Colonic mucosa (tissue), 4 donors: Measurements from ENCODE around the gene ZNF326. TPM values are rescaled to one million over a fixed set of nuclear protein-coding genes. Genes with fewer than 3 reads are reported as not detected.
"Not testable (repeated sequence)": the region's sequence is repeated elsewhere in the genome, so short reads cannot be mapped to it uniquely, and the experiment has no call there.

Experiments used
- DNase-seq: peaks from one replicate; pipeline ENCODE4 v3.0.0-alpha.2; 2020
- H3K27ac ChIP-seq: fragments of 200-600 bp; one replicate; pipeline ENCODE4 v1.8.0; 2021
- H3K27me3 ChIP-seq: fragments of 200-600 bp; one replicate; pipeline ENCODE4 v1.8.0; 2021
- H3K36me3 ChIP-seq: fragments of 200-600 bp; one replicate; pipeline ENCODE4 v1.8.0; 2021
- H3K4me1 ChIP-seq: fragments of 200-600 bp; one replicate; pipeline ENCODE4 v1.8.0; 2021; ENCODE audit warnings: mild to moderate bottlenecking
- H3K4me3 ChIP-seq: fragments of 200-600 bp; one replicate; pipeline ENCODE4 v1.8.0; 2021
- H3K9ac ChIP-seq, 2 donors: one replicate each; pipeline ENCODE4 v1.7.0; 2013; ENCODE audit warnings: control low read depth in 2 of 2, low read depth in 2 of 2, low read length in 2 of 2
- H3K9me3 ChIP-seq: fragments of 200-600 bp; one replicate; pipeline ENCODE4 v1.8.0; 2021
- intact Hi-C: fragments of 100-400 bp; cut with DNase I; formaldehyde crosslinking; loops from one replicate; pipeline ENCODE4 v1.14.1; 2022
- total RNA-seq, 2 donors: library from RNA; stranded (reverse); fragmentation: NEBNext Ultra II Directional in 1 of 2; extraction: Animal tissue kit (Norgen Biotek cat#: 25700) in 1 of 2; gene quantifications; one replicate each; pipeline ENCODE4 v1.2.1, GENCODE V29; 2021
- TF ChIP-seq, protein P1 (sequence below): fragments of 200-600 bp; IDR thresholded peaks from one replicate; pipeline ENCODE4 v1.8.0; 2022; ENCODE audit warnings: antibody characterized with exemption, mild to moderate bottlenecking
- donor health status: healthy.
- donor health status: DM: no; HTN: no; CAD: no.
- donor health status: DM: no; HTN: no; CAD: no.

ZNF326 gene
- total RNA-seq, 2 donors from 2014 or later = 24.6 TPM

DNA sequence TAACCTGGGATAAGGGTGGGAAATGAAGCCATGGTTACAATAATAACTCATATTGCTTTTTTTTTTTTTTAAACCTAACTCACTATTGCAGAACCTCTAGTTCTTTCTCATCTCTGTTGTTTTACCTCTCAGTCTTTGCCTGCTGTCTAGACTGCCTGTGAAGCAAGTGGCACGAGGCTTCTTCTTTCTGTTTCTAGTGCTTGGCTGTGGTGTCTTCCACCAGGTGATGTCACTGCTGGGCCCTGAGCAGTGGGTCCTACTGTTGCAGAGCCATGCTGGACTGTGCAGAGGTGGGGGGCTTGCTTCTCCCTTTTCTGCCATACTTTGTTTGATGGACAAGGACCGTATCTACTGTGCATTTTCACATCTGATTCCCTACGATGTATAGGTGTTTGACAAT is 51.7 kb downstream of the ZNF326 start:
- no peaks in the 10 kb centered on the region for H3K4me1 ChIP-seq
- TF ChIP-seq, protein P1, sequence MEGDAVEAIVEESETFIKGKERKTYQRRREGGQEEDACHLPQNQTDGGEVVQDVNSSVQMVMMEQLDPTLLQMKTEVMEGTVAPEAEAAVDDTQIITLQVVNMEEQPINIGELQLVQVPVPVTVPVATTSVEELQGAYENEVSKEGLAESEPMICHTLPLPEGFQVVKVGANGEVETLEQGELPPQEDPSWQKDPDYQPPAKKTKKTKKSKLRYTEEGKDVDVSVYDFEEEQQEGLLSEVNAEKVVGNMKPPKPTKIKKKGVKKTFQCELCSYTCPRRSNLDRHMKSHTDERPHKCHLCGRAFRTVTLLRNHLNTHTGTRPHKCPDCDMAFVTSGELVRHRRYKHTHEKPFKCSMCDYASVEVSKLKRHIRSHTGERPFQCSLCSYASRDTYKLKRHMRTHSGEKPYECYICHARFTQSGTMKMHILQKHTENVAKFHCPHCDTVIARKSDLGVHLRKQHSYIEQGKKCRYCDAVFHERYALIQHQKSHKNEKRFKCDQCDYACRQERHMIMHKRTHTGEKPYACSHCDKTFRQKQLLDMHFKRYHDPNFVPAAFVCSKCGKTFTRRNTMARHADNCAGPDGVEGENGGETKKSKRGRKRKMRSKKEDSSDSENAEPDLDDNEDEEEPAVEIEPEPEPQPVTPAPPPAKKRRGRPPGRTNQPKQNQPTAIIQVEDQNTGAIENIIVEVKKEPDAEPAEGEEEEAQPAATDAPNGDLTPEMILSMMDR = no peak
- no peaks in the 10 kb centered on the region for H3K36me3 ChIP-seq
- H3K9me3 ChIP-seq = no peaks in the 10 kb centered on the region
- no peak overlapping the region for H3K9ac ChIP-seq
- H3K4me3 ChIP-seq = no peak overlapping the region
- intact Hi-C loops = no loop called here
- H3K27ac ChIP-seq = no peak overlapping the region
- H3K27me3 ChIP-seq = no peaks in the 10 kb centered on the region
- no peak for DNase-seq

GRCh38 chr1:90048043-90048442 is 53.1 kb downstream of the ZNF326 start:
- Histone ChIP-seq H3K9ac (no peak overlapping the region), H3K9me3 (no peaks in the 10 kb centered on the region), H3K27me3 (no peaks in the 10 kb centered on the region), H3K36me3 (no peaks in the 10 kb centered on the region), H3K4me1 (no peaks in the 10 kb centered on the region), H3K4me3 (no peak overlapping the region), H3K27ac (no peak overlapping the region)
- no peak for DNase-seq
- TF ChIP-seq, protein P1 = no peak
- intact Hi-C loops = no loop called here

DNA sequence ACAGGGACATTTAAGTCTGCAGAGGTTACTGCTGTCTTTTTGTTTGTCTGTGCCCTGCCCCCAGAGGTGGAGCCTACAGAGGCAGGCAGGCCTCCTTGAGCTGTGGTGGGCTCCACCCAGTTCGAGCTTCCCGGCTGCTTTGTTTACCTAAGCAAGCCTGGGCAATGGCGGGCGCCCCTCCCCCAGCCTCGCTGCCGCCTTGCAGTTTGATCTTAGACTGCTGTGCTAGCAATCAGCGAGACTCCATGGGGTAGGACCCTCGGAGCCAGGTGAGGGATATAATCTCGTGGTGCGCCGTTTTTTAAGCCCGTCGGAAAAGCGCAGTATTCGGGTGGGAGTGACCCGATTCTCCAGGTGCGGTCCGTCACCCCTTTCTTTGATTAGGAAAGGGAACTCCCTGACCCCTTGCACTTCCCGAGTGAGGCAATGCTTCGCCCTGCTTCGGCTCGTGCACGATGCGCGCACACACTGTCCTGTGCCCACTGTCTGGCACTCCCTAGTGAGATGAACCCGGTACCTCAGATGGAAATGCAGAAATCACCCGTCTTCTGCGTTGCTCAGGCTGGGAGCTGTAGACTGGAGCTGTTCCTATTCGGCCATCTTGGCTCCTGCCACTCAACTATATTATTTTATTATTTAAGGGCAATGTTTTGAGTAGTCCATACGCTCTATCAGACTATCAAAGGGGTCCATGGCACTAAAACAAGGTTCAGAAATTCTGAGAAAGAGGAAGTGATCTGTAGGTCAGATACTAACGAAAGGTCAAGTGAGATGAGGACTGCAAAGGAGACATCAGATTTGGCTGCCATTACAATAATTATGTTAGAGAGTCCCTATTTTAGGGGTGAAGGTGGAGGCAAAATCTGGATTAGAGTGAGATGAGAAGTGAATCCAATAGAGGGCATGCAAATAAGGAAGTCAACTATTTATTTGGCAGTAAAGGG is 68.1 kb downstream of the ZNF326 start:
- DNase-seq, H3K4me3 ChIP-seq, H3K27ac ChIP-seq, H3K4me1 ChIP-seq, intact Hi-C loops, H3K36me3 ChIP-seq, H3K9me3 ChIP-seq, H3K9ac ChIP-seq, H3K27me3 ChIP-seq: not testable (repeated sequence)

DNA sequence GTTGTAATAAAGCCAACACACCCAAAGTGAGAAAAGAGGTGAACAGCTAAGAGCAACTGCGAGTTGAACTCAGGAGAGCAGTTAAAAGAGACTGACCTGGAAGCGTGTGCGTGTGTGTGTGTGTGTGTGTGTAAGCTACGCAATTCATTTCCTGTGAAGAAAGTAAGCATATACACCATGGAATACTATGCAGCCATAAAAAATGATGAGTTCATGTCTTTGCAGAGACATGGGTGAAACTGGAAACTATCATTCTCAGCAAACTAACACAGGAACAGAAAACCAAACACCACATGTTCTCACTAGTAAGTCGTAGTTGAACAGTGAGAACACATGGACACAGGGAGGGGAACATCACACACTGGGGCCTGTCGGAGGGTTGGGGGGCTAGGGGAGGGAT is 69.2 kb downstream of the ZNF326 start:
- H3K9me3 ChIP-seq, H3K9ac ChIP-seq, H3K4me1 ChIP-seq, H3K36me3 ChIP-seq, intact Hi-C loops, DNase-seq, H3K27ac ChIP-seq, H3K4me3 ChIP-seq, H3K27me3 ChIP-seq: not testable (repeated sequence)

GRCh38 chr1:90067194-90067931 is 72.5 kb downstream of the ZNF326 start:
- no peaks in the 10 kb centered on the region for H3K4me1 ChIP-seq

DNA sequence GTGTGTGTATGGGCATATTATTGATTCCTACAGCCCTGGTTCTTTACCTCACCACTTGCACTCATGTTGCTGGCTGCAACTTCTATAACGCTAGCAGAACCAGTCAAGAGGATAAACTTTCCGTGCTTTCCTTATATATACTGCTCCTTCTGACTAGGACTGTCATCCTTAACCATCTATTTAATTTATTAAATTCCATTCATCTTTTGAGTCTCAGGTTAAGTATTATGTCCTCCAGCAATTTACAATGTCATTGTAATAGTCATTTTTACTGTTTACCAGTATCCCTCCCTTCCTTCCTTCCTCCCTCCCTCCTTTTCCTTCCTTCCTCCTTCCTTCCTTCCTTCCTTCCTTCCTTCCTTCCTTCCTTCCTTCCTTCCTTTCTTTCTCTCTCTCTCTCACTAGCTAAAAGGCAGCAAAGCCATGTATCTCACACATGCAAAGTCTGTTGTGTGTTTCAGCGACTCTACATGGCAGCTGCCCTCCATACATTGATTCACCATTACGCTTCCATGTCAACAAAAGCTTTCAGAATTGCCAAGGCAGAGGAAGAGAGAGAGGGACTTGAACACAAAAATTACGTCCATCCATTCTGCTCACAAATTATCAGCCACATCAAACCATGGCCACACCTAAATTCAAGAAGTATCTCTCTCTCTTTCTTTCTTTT is 73.8 kb downstream of the ZNF326 start:
- Histone ChIP-seq H3K27ac (no peak overlapping the region), H3K4me3 (no peak overlapping the region), H3K4me1 (no peaks in the 10 kb centered on the region), H3K36me3 (no peaks in the 10 kb centered on the region), H3K27me3 (no peaks in the 10 kb centered on the region), H3K9ac (no peak overlapping the region), H3K9me3 (no peaks in the 10 kb centered on the region)
- TF ChIP-seq, protein P1 = no peak
- intact Hi-C loops = no loop called here
- DNase-seq = no peak

More at GRCh38 chr1:90067194-90067931, 72.5 kb downstream of the ZNF326 start:
- no peak for DNase-seq
- Histone ChIP-seq H3K4me3 (no peak overlapping the region), H3K27ac (no peak overlapping the region), H3K9me3 (no peaks in the 10 kb centered on the region), H3K36me3 (no peaks in the 10 kb centered on the region), H3K9ac (no peak overlapping the region), H3K27me3 (no peaks in the 10 kb centered on the region)
- intact Hi-C loops = no loop called here
- TF ChIP-seq, protein P1 = no peak
